Mucosa of descending colon (tissue), 3 donors: ENCODE measurements around the gene PBOV1. TPM values are rescaled to one million over a fixed set of nuclear protein-coding genes. Genes with fewer than 3 reads are reported as not detected.

Experiments used
- ATAC-seq: fragments of 200-7000 bp; cut with Tn5 transposase; one replicate; pipeline ENCODE4 v1.9.1; 2020; ENCODE audit warnings: mild to moderate bottlenecking, moderate library complexity
- DNase-seq, 3 donors: peaks; one replicate each; pipeline ENCODE4 v3.0.0-alpha.2; 2020
- H3K36me3 ChIP-seq: fragments of 200-600 bp; one replicate; pipeline ENCODE4 v1.8.0; 2021; ENCODE audit warnings: low read depth, mild to moderate bottlenecking
- H3K4me1 ChIP-seq: fragments of 200-600 bp; one replicate; pipeline ENCODE4 v1.8.0; 2021; ENCODE audit warnings: low read depth, mild to moderate bottlenecking
- H3K4me3 ChIP-seq: fragments of 200-600 bp; one replicate; pipeline ENCODE4 v1.8.0; 2021; ENCODE audit warnings: mild to moderate bottlenecking
- H3K9me3 ChIP-seq: fragments of 200-600 bp; one replicate; pipeline ENCODE4 v1.8.0; 2021; ENCODE audit warnings: mild to moderate bottlenecking
- CTCF ChIP-seq: fragments of 200-600 bp; IDR thresholded peaks from one replicate; pipeline ENCODE4 v1.8.0; 2022; ENCODE audit warnings: antibody characterized with exemption, mild to moderate bottlenecking
- intact Hi-C, 2 donors: fragments of 100-400 bp; cut with DNase I in 1 of 2; cut with micrococcal nuclease in 1 of 2; formaldehyde crosslinking; loops; one replicate each; pipeline versions ENCODE4 v1.11.0 to v1.11.1; 2022; cut with DNase I, micrococcal nuclease
- total RNA-seq, 3 donors: library from RNA; stranded (reverse); fragmentation: NEBNext Ultra II Directional in 2 of 3; extraction: Animal tissue kit (Norgen Biotek cat#: 25700) in 2 of 3; gene quantifications; one replicate each; pipeline versions ENCODE4 v1.2.1 to v1.2.4, GENCODE V29; 2021 to 2023
- donor health status: DM: no; HTN: no; CAD: no; lungs with moderate emphysema.
- donor health status: DM: no; HTN: no; CAD: no.
- donor health status: DM: no; HTN: yes; CAD: no.

Gene PBOV1
- total RNA-seq, 3 donors from 2014 or later = not detected

GRCh38 chr6:138250053-138250452 is 31.8 kb upstream of the PBOV1 start:
- H3K4me1 ChIP-seq = no peaks in the 10 kb centered on the region
- no peaks in the 10 kb centered on the region for H3K36me3 ChIP-seq
- no peak for TF ChIP-seq CTCF
- intact Hi-C loops = no loop called here
- ATAC-seq = no peak
- H3K4me3 ChIP-seq = no peak overlapping the region
- H3K9me3 ChIP-seq = no peaks in the 10 kb centered on the region
- no peak for DNase-seq

- DNase-seq (no peak), ATAC-seq (no peak)
- no peak for TF ChIP-seq CTCF
- Histone ChIP-seq H3K4me1 (no peaks in the 10 kb centered on the region), H3K9me3 (no peaks in the 10 kb centered on the region), H3K36me3 (no peaks in the 10 kb centered on the region), H3K4me3 (no peak overlapping the region)
- intact Hi-C loops = no loop called here
Measured at GRCh38 chr6:138248878-138249277, 30.6 kb upstream of the PBOV1 start.

GRCh38 chr6:138248011-138248410 is 29.7 kb upstream of the PBOV1 start:
- no peaks in the 10 kb centered on the region for H3K9me3 ChIP-seq
- ATAC-seq (no peak), DNase-seq (no peak)
- intact Hi-C loops = no loop called here
- H3K36me3 ChIP-seq = no peaks in the 10 kb centered on the region
- no peaks in the 10 kb centered on the region for H3K4me1 ChIP-seq
- H3K4me3 ChIP-seq = no peak overlapping the region
- TF ChIP-seq CTCF = no peak

- Histone ChIP-seq H3K9me3 (no peaks in the 10 kb centered on the region), H3K4me3 (no peak overlapping the region), H3K36me3 (no peaks in the 10 kb centered on the region), H3K4me1 (no peaks in the 10 kb centered on the region)
- ATAC-seq (no peak), DNase-seq (no peak)
- no peak for TF ChIP-seq CTCF
- intact Hi-C loops = no loop called here
Measured at GRCh38 chr6:138246650-138247440, 28.6 kb upstream of the PBOV1 start.

- Histone ChIP-seq H3K4me3 (no peak overlapping the region), H3K4me1 (no peaks in the 10 kb centered on the region), H3K9me3 (no peaks in the 10 kb centered on the region), H3K36me3 (no peaks in the 10 kb centered on the region)
- intact Hi-C loops = no loop called here
- ATAC-seq (no peak), DNase-seq (no peak)
- TF ChIP-seq CTCF = no peak
Measured at GRCh38 chr6:138245751-138246150, 27.5 kb upstream of the PBOV1 start.
